ENCODE data around the gene CHST3. TPM values are rescaled to one million over a fixed set of nuclear protein-coding genes. Genes with fewer than 3 reads are reported as not detected.
A peak's percentile ranks its signal among the peaks of the same experiment; 100 is the strongest.

The CHST3 gene
- total and polyA plus RNA-seq, 9 of the 15 experiments (the other 6 are each of a cell fraction or from before 2014, with no cell fraction given), result 0.01 to 1.3 (median 0.15) TPM

DNA sequence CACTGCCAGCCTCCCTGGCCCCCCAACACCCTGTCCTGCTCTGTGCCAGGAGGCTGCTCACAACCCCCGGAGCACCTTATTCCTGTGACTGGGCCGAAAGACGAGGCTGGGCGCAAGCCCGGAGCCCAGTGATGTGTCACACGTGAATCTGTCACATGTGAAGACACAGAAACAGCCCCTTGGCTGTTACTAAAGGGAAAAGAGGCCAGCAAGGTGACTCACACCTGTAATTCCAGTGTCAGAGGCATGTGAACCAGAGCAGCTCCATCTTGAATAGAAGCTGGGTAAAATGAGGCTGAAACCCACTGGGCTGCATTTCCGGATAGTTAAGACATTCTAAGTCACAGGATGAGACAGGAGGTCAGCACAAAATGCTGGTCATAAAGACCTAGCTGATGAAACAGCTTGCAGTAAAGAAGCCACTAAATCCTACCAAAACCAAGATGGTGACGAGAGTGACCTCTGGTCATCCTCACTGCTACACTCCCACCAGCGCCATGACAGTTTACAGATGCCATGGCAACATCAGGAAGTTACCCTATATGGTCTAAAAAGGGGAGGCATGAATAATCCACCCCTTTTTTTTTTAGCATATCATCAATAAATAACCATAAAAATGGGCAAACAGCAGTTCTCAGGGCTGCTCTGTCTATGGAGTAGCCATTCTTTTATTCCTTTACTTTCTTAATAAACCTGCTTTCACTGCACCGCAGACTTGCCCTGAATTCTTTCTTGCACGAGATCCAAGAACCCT is 68.4 kb downstream of the CHST3 start (continued):
- TF ChIP-seq, protein P1, sequence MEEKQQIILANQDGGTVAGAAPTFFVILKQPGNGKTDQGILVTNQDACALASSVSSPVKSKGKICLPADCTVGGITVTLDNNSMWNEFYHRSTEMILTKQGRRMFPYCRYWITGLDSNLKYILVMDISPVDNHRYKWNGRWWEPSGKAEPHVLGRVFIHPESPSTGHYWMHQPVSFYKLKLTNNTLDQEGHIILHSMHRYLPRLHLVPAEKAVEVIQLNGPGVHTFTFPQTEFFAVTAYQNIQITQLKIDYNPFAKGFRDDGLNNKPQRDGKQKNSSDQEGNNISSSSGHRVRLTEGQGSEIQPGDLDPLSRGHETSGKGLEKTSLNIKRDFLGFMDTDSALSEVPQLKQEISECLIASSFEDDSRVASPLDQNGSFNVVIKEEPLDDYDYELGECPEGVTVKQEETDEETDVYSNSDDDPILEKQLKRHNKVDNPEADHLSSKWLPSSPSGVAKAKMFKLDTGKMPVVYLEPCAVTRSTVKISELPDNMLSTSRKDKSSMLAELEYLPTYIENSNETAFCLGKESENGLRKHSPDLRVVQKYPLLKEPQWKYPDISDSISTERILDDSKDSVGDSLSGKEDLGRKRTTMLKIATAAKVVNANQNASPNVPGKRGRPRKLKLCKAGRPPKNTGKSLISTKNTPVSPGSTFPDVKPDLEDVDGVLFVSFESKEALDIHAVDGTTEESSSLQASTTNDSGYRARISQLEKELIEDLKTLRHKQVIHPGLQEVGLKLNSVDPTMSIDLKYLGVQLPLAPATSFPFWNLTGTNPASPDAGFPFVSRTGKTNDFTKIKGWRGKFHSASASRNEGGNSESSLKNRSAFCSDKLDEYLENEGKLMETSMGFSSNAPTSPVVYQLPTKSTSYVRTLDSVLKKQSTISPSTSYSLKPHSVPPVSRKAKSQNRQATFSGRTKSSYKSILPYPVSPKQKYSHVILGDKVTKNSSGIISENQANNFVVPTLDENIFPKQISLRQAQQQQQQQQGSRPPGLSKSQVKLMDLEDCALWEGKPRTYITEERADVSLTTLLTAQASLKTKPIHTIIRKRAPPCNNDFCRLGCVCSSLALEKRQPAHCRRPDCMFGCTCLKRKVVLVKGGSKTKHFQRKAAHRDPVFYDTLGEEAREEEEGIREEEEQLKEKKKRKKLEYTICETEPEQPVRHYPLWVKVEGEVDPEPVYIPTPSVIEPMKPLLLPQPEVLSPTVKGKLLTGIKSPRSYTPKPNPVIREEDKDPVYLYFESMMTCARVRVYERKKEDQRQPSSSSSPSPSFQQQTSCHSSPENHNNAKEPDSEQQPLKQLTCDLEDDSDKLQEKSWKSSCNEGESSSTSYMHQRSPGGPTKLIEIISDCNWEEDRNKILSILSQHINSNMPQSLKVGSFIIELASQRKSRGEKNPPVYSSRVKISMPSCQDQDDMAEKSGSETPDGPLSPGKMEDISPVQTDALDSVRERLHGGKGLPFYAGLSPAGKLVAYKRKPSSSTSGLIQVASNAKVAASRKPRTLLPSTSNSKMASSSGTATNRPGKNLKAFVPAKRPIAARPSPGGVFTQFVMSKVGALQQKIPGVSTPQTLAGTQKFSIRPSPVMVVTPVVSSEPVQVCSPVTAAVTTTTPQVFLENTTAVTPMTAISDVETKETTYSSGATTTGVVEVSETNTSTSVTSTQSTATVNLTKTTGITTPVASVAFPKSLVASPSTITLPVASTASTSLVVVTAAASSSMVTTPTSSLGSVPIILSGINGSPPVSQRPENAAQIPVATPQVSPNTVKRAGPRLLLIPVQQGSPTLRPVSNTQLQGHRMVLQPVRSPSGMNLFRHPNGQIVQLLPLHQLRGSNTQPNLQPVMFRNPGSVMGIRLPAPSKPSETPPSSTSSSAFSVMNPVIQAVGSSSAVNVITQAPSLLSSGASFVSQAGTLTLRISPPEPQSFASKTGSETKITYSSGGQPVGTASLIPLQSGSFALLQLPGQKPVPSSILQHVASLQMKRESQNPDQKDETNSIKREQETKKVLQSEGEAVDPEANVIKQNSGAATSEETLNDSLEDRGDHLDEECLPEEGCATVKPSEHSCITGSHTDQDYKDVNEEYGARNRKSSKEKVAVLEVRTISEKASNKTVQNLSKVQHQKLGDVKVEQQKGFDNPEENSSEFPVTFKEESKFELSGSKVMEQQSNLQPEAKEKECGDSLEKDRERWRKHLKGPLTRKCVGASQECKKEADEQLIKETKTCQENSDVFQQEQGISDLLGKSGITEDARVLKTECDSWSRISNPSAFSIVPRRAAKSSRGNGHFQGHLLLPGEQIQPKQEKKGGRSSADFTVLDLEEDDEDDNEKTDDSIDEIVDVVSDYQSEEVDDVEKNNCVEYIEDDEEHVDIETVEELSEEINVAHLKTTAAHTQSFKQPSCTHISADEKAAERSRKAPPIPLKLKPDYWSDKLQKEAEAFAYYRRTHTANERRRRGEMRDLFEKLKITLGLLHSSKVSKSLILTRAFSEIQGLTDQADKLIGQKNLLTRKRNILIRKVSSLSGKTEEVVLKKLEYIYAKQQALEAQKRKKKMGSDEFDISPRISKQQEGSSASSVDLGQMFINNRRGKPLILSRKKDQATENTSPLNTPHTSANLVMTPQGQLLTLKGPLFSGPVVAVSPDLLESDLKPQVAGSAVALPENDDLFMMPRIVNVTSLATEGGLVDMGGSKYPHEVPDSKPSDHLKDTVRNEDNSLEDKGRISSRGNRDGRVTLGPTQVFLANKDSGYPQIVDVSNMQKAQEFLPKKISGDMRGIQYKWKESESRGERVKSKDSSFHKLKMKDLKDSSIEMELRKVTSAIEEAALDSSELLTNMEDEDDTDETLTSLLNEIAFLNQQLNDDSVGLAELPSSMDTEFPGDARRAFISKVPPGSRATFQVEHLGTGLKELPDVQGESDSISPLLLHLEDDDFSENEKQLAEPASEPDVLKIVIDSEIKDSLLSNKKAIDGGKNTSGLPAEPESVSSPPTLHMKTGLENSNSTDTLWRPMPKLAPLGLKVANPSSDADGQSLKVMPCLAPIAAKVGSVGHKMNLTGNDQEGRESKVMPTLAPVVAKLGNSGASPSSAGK (IDR thresholded peaks at IDR 0.05), result peak; percentile 48; the same call in 1 of the 2 replicates
- peak; percentile 19; the same call in 1 of the 2 replicates for TF ChIP-seq BACH1 (tag; IDR thresholded peaks at IDR 0.05)
- peak; percentile 23; the same call in 1 of the 2 replicates for TF ChIP-seq CTBP1 (IDR thresholded peaks at IDR 0.05; ENCODE audit: borderline replicate concordance)

All from K562 (cell line).